HG03565 (cell line): Measurements from ENCODE around the gene ASIC2.

ENCODE experiments used
- ATAC-seq: cut with Tn5 transposase; IDR thresholded peaks from one replicate; pipeline ENCODE4 v1.9.1; 2021; ENCODE audit warnings: mild to moderate bottlenecking, moderate library complexity; ENCODE audit not compliant: unreplicated experiment

The ASIC2 gene

GRCh38 chr17:33292981-33293867, at the start of gene ASIC2:
TSS of gene ASIC2 (minus strand) at chr17:33293295.
- ATAC-seq: no peak

- no peak for ATAC-seq
Observed at GRCh38 chr17:33342025-33342424, 48.9 kb upstream of the ASIC2 start.

- no peak for ATAC-seq
Observed at GRCh38 chr17:33338242-33338641, 45.1 kb upstream of the ASIC2 start.

GRCh38 chr17:33335491-33336173, 42.5 kb upstream of the ASIC2 start:
- no peak for ATAC-seq

- ATAC-seq: no peak
Observed at GRCh38 chr17:33334703-33335102, 41.6 kb upstream of the ASIC2 start.

GRCh38 chr17:33330877-33331276, 37.8 kb upstream of the ASIC2 start:
- no peak for ATAC-seq

- no peak for ATAC-seq
Observed at GRCh38 chr17:33328129-33328528, 35.0 kb upstream of the ASIC2 start.

- ATAC-seq: no peak
Observed at GRCh38 chr17:33324736-33325135, 31.6 kb upstream of the ASIC2 start.

- no peak for ATAC-seq
Observed at GRCh38 chr17:33322063-33322462, 29.0 kb upstream of the ASIC2 start.

GRCh38 chr17:33318241-33318640, 25.1 kb upstream of the ASIC2 start:
- no peak for ATAC-seq

- no peak for ATAC-seq
Observed at GRCh38 chr17:33316746-33317145, 23.7 kb upstream of the ASIC2 start.

GRCh38 chr17:33310296-33310695, 17.2 kb upstream of the ASIC2 start:
- no peak for ATAC-seq

- ATAC-seq: no peak
Observed at GRCh38 chr17:33303254-33303653, 10.2 kb upstream of the ASIC2 start.

- no peak for ATAC-seq
Observed at GRCh38 chr17:33302394-33302793, 9.3 kb upstream of the ASIC2 start.

- no peak for ATAC-seq
Observed at GRCh38 chr17:33300241-33300640, 7.1 kb upstream of the ASIC2 start.

- ATAC-seq: no peak
Observed at GRCh38 chr17:33299115-33299514, 6.0 kb upstream of the ASIC2 start.

GRCh38 chr17:33297643-33298042, 4.5 kb upstream of the ASIC2 start:
- ATAC-seq: no peak

- ATAC-seq: no peak
Observed at GRCh38 chr17:33294994-33295393, 1.9 kb upstream of the ASIC2 start.

GRCh38 chr17:33292201-33292980, 704 bp downstream of the ASIC2 start:
- ATAC-seq: no peak

- ATAC-seq: no peak
Observed at GRCh38 chr17:33291248-33292200, 1.6 kb downstream of the ASIC2 start.
